BE2C (cell line): ENCODE measurements around the gene AGTPBP1.
A peak's percentile ranks its signal among the peaks of the same experiment; 100 is the strongest.
"Not testable (repeated sequence)": the region's sequence is repeated elsewhere in the genome, so short reads cannot be mapped to it uniquely, and the experiment has no call there.

Experiments used
- DNase-seq: peaks from one replicate; pipeline ENCODE4 v3.0.0-alpha.2; 2020
- H3K27me3 ChIP-seq: fragments of 250-450 bp; sonication (Bioruptor Pico); 2 replicates; pipeline ENCODE4 v1.5.1; 2020; ENCODE audit warnings: mild to moderate bottlenecking
- H3K36me3 ChIP-seq: fragments of 250-450 bp; sonication (Bioruptor Pico); 2 replicates; pipeline ENCODE4 v1.5.1; 2020; ENCODE audit warnings: mild to moderate bottlenecking
- H3K4me1 ChIP-seq: fragments of 250-450 bp; sonication (Bioruptor Pico); 2 replicates; pipeline ENCODE4 v1.5.1; 2020
- H3K4me3 ChIP-seq: 2 replicates; pipeline ENCODE4 v1.5.1; 2011; ENCODE audit warnings: low read depth, low read length
- H3K9me3 ChIP-seq: fragments of 250-450 bp; sonication (Bioruptor Pico); 2 replicates; pipeline ENCODE4 v1.5.1; 2020
- TF ChIP-seq, protein P1 (sequence below): IDR thresholded peaks from 2 replicates; pipeline ENCODE4 v1.5.1; 2012; ENCODE audit warnings: mild to moderate bottlenecking, low read depth, low read length

Gene AGTPBP1

DNA sequence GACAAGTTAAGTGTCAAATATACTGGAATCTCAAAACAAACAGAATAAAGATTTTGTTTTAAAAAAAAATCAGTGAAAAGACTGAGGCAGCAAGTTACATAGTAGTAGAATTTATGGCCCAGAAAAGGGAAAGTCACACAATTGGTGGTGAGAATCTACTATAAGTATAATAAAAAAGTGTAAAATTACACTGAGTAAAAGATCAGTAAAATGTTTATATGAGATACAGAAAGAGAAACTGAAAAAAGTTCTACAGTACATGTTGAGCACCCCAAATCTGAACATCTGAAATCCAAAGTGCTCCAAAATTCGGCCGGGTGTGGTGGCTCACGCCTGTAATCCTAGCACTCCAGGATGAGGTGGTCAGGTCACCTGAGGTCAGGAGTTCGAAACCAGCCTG, 15.0 kb downstream of the AGTPBP1 start:
- no peaks in the 10 kb centered on the region for H3K27me3 ChIP-seq
- H3K4me3 ChIP-seq: no peak overlapping the region
- H3K4me1 ChIP-seq: no peaks in the 10 kb centered on the region
- no peak for DNase-seq
- H3K36me3 ChIP-seq: no peaks in the 10 kb centered on the region
- TF ChIP-seq, protein P1, sequence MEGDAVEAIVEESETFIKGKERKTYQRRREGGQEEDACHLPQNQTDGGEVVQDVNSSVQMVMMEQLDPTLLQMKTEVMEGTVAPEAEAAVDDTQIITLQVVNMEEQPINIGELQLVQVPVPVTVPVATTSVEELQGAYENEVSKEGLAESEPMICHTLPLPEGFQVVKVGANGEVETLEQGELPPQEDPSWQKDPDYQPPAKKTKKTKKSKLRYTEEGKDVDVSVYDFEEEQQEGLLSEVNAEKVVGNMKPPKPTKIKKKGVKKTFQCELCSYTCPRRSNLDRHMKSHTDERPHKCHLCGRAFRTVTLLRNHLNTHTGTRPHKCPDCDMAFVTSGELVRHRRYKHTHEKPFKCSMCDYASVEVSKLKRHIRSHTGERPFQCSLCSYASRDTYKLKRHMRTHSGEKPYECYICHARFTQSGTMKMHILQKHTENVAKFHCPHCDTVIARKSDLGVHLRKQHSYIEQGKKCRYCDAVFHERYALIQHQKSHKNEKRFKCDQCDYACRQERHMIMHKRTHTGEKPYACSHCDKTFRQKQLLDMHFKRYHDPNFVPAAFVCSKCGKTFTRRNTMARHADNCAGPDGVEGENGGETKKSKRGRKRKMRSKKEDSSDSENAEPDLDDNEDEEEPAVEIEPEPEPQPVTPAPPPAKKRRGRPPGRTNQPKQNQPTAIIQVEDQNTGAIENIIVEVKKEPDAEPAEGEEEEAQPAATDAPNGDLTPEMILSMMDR: no peak
- no peaks in the 10 kb centered on the region for H3K9me3 ChIP-seq

DNA sequence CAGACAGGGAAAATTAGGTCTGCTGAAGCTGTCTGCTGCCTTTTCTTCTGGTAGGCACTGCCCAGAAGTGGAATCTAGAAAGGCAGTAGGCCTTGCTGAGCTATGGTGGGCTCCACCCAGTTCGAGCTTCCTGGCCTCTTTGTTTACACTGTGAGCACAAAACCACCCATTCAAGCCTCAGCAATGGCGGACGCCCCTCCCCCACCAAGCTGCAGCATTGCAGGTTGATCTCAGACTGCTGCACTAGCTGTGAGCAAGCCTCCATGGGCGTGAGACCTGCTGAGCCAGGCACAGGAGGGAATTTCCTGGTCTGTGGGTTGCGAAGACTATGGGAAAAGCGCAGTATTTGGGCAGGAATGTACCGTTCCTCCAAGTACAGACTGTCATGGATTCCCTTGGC, 18.5 kb downstream of the AGTPBP1 start:
- no peak for DNase-seq
- no peaks in the 10 kb centered on the region for H3K9me3 ChIP-seq
- no peak overlapping the region for H3K4me3 ChIP-seq
- no peaks in the 10 kb centered on the region for H3K27me3 ChIP-seq
- H3K4me1 ChIP-seq: no peaks in the 10 kb centered on the region
- TF ChIP-seq, protein P1: no peak
- no peaks in the 10 kb centered on the region for H3K36me3 ChIP-seq

- H3K4me1 ChIP-seq, H3K9me3 ChIP-seq, H3K36me3 ChIP-seq, H3K27me3 ChIP-seq, H3K4me3 ChIP-seq, DNase-seq: not testable (repeated sequence)
Measured at GRCh38 chr9:85719411-85719810, 22.3 kb downstream of the AGTPBP1 start.

DNA sequence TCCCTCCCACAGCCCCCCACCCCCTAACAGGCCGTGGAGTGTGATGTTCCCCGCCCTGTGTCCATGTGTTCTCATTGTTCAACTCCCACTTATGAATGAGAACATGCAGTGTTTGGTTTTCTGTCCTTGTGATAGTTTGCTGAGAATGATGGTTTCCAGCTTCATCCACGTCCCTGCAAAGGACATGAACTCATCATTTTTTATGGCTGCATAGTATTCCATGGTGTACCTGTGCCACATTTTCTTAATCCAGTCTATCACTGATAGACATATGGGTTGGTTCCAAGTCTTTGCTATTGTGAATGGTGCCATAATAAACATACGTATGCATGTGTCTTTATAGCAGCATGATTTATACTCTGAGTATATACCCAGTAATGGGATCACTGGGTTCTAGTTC, 23.9 kb downstream of the AGTPBP1 start:
- H3K4me1 ChIP-seq, H3K27me3 ChIP-seq, H3K4me3 ChIP-seq, DNase-seq, H3K9me3 ChIP-seq, H3K36me3 ChIP-seq: not testable (repeated sequence)

DNA sequence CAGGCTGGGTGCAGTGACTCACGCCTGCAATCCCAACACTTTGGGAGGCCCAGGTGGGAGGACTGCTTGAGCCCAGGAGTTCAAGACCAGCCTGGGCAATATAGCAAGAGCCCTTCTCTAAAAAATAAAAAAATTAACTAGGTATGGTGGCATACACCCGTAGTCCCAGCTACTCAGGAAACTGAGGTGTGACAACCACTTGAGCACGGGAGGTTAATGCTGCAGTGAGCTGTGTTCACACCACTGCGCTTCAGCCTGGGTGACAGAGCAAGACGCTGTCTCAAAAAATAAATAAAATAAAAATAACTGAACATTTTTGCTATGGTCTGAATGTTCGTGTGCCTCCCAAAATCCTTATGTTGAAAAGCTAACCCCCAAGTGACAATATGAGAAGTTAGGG, 24.5 kb downstream of the AGTPBP1 start:
- no peak for DNase-seq
- Histone ChIP-seq H3K27me3 (no peaks in the 10 kb centered on the region), H3K4me1 (no peaks in the 10 kb centered on the region), H3K36me3 (no peaks in the 10 kb centered on the region), H3K4me3 (no peak overlapping the region), H3K9me3 (no peaks in the 10 kb centered on the region)
- TF ChIP-seq, protein P1: no peak

DNA sequence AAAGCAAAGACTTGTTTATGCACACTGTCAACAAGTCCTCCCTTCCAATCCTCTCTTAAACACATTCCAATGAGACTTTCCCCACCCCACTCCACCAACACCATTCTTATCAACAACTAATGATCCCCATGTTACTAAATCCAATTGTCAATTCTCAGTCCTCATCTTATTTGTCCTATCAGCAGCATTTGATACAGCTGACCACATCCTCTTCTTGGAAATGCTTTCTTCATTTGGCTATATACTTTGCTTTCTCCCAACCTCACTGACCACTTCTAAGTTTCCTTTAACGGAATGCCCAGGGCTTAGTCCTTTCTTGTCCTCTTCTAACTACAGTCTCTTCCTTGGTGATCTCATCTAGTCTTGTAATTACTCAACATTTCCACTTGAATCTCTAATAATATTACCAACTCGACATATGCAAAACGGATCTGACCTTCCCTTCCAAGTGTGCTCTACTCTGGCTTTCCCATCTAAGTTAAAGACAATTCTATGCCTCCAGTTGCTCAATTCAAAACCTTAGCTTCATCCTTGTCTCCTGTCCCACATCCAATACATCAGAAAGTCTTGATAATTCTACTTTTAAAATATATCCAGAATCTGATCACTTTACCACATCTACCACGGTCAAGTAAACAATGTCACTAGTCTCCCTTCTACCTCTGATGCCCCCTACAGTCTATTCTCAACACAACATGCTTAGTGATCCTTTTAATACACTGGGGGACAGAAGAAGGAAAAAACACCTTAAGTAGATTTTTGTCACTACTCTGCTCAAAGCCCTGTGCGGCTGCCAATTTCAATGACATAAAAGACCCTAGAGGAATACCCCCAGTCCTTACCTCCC, 25.5 kb downstream of the AGTPBP1 start:
- Histone ChIP-seq H3K9me3 (no peaks in the 10 kb centered on the region), H3K4me1 (no peaks in the 10 kb centered on the region), H3K27me3 (no peaks in the 10 kb centered on the region), H3K4me3 (no peak overlapping the region), H3K36me3 (no peaks in the 10 kb centered on the region)
- no peak for DNase-seq
- TF ChIP-seq, protein P1: peak; percentile 42

DNA sequence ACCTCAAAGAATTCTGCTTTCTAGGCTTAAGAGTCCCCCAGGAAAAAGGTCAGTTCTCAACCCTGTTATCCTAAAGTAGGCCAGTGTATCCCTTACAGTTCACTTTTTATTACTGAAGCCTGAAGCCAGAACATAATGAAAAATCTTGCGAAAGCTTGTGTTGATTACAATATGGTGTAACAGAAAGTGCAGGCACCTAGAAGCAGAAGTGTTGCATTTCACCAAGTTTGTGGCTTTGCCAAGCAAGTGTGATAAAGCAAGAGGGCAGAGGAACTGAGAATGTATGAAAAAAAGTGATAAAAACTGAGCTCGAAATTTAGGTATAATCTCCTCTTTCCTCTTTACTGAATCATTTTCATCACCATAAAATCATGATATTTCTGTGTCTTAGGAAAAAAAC, 26.2 kb downstream of the AGTPBP1 start:
- no peak for DNase-seq
- Histone ChIP-seq H3K4me1 (no peaks in the 10 kb centered on the region), H3K27me3 (no peaks in the 10 kb centered on the region), H3K4me3 (no peak overlapping the region), H3K9me3 (no peaks in the 10 kb centered on the region), H3K36me3 (no peaks in the 10 kb centered on the region)
- TF ChIP-seq, protein P1: no peak
